ENCODE results near the gene PSD4.

GRCh38 chr2:113192459-113193100 is 18.8 kb downstream of the PSD4 start:
- TF ChIP-seq EZH2 (optimal IDR thresholded peaks at IDR 0.05; ENCODE audit: low read depth, low read length) = no peak
- TF ChIP-seq CTCF (IDR thresholded peaks at IDR 0.05; ENCODE audit: low read length) = no peak
